ENCODE data around the gene CAPZB. TPM values are rescaled to one million over a fixed set of nuclear protein-coding genes. Genes with fewer than 3 reads are reported as not detected.

The CAPZB gene
- total RNA-seq, 2 donors from 2014 or later, result 336 to 373 TPM

- peaks cover 45% of the 10 kb centered on the region for H3K4me1 Mint-ChIP-seq (ENCODE audit: low read depth)
- H3K36me3 Mint-ChIP-seq (ENCODE audit: insufficient read depth in 2 of 2), result peaks cover 2 to 3% of the 10 kb centered on the region in 2 donors
- H3K27ac Mint-ChIP-seq, result no peak overlapping the region
- H3K27me3 Mint-ChIP-seq (ENCODE audit: low read depth), result no peaks in the 10 kb centered on the region
- H3K9me3 Mint-ChIP-seq, result no peaks in the 10 kb centered on the region
- no peak for DNase-seq
- H3K4me3 Mint-ChIP-seq, result no peak overlapping the region
- ATAC-seq (replicated peaks in 1 of 2), result no peak
Observed at GRCh38 chr1:19339214-19339861, 146.0 kb downstream of the CAPZB start.

GRCh38 chr1:19338323-19338762, 147.0 kb downstream of the CAPZB start:
- Mint-ChIP-seq H3K4me1 (ENCODE audit: low read depth) (peaks cover 51% of the 10 kb centered on the region), H3K4me3 (no peak overlapping the region), H3K36me3 (ENCODE audit: insufficient read depth in 2 of 2) (peaks cover 2 to 3% of the 10 kb centered on the region in 2 donors), H3K27me3 (ENCODE audit: low read depth) (no peaks in the 10 kb centered on the region), H3K9me3 (no peaks in the 10 kb centered on the region), H3K27ac (no peak overlapping the region)
- DNase-seq (no peak), ATAC-seq (replicated peaks in 1 of 2) (no peak)

GRCh38 chr1:19337289-19337688, 148.1 kb downstream of the CAPZB start:
- Mint-ChIP-seq H3K9me3 (no peaks in the 10 kb centered on the region), H3K4me1 (ENCODE audit: low read depth) (peaks cover 51% of the 10 kb centered on the region), H3K27ac (peak overlapping the region; percentile 61), H3K36me3 (ENCODE audit: insufficient read depth in 2 of 2) (peaks cover 2 to 3% of the 10 kb centered on the region in 2 donors), H3K4me3 (peak overlapping the region; percentile 44 to 53), H3K27me3 (ENCODE audit: low read depth) (no peaks in the 10 kb centered on the region)
- DNase-seq, result no peak
- no peak for ATAC-seq (replicated peaks in 1 of 2)

GRCh38 chr1:19336543-19336942, 148.8 kb downstream of the CAPZB start:
- H3K4me1 Mint-ChIP-seq (ENCODE audit: low read depth), result peaks cover 46% of the 10 kb centered on the region
- H3K27ac Mint-ChIP-seq, result peak overlapping the region; percentile 61
- H3K36me3 Mint-ChIP-seq (ENCODE audit: insufficient read depth in 2 of 2), result peaks cover 2 to 3% of the 10 kb centered on the region in 2 donors
- peak; percentile 94 for ATAC-seq (replicated peaks in 1 of 2)
- peak overlapping the region; percentile 25 to 44 for H3K4me3 Mint-ChIP-seq
- no peaks in the 10 kb centered on the region for H3K27me3 Mint-ChIP-seq (ENCODE audit: low read depth)
- peak; percentile 65 to 80 for DNase-seq
- no peaks in the 10 kb centered on the region for H3K9me3 Mint-ChIP-seq

GRCh38 chr1:19333587-19334354, 151.6 kb downstream of the CAPZB start:
- peak; percentile 14 to 30 for ATAC-seq (replicated peaks in 1 of 2)
- no peaks in the 10 kb centered on the region for H3K27me3 Mint-ChIP-seq (ENCODE audit: low read depth)
- no peak overlapping the region for H3K4me3 Mint-ChIP-seq

GRCh38 chr1:19332832-19333231, 152.5 kb downstream of the CAPZB start:
- H3K4me3 Mint-ChIP-seq, result no peak overlapping the region
- no peak overlapping the region for H3K27ac Mint-ChIP-seq
- H3K36me3 Mint-ChIP-seq (ENCODE audit: insufficient read depth in 2 of 2), result no peaks in the 10 kb centered on the region
- ATAC-seq (replicated peaks in 1 of 2) (no peak), DNase-seq (no peak)
- peaks cover 37% of the 10 kb centered on the region for H3K4me1 Mint-ChIP-seq (ENCODE audit: low read depth)
- no peaks in the 10 kb centered on the region for H3K9me3 Mint-ChIP-seq
- no peaks in the 10 kb centered on the region for H3K27me3 Mint-ChIP-seq (ENCODE audit: low read depth)

More at GRCh38 chr1:19333587-19334354, 151.6 kb downstream of the CAPZB start:
- Mint-ChIP-seq H3K27ac (no peak overlapping the region), H3K36me3 (ENCODE audit: insufficient read depth in 2 of 2) (no peaks in the 10 kb centered on the region), H3K9me3 (no peaks in the 10 kb centered on the region), H3K4me1 (ENCODE audit: low read depth) (peaks cover 42% of the 10 kb centered on the region)
- DNase-seq, result peak in 1 of 2 donors; percentile 23

GRCh38 chr1:19331262-19331878, 154.0 kb downstream of the CAPZB start:
- H3K27me3 Mint-ChIP-seq (ENCODE audit: low read depth), result no peaks in the 10 kb centered on the region
- no peaks in the 10 kb centered on the region for H3K9me3 Mint-ChIP-seq
- no peak for ATAC-seq (replicated peaks in 1 of 2)
- no peak overlapping the region for H3K4me3 Mint-ChIP-seq
- no peak for DNase-seq
- H3K4me1 Mint-ChIP-seq (ENCODE audit: low read depth), result peaks cover 22% of the 10 kb centered on the region
- H3K27ac Mint-ChIP-seq, result no peak overlapping the region
- H3K36me3 Mint-ChIP-seq (ENCODE audit: insufficient read depth in 2 of 2), result no peaks in the 10 kb centered on the region

GRCh38 chr1:19330449-19331135, 154.7 kb downstream of the CAPZB start:
- Mint-ChIP-seq H3K4me3 (no peak overlapping the region), H3K27ac (no peak overlapping the region), H3K4me1 (ENCODE audit: low read depth) (peaks cover 15% of the 10 kb centered on the region), H3K27me3 (ENCODE audit: low read depth) (no peaks in the 10 kb centered on the region), H3K36me3 (ENCODE audit: insufficient read depth in 2 of 2) (no peaks in the 10 kb centered on the region), H3K9me3 (no peaks in the 10 kb centered on the region)
- no peak for DNase-seq
- no peak for ATAC-seq (replicated peaks in 1 of 2)

- H3K4me3 Mint-ChIP-seq, result no peak overlapping the region
- peak overlapping the region; percentile 36 for H3K27ac Mint-ChIP-seq
- H3K9me3 Mint-ChIP-seq, result no peaks in the 10 kb centered on the region
- peaks cover 0 to under 1% of the 10 kb centered on the region in 2 donors for H3K36me3 Mint-ChIP-seq (ENCODE audit: insufficient read depth in 2 of 2)
- ATAC-seq (replicated peaks in 1 of 2) (no peak), DNase-seq (no peak)
- H3K27me3 Mint-ChIP-seq (ENCODE audit: low read depth), result no peaks in the 10 kb centered on the region
- peaks cover 9% of the 10 kb centered on the region for H3K4me1 Mint-ChIP-seq (ENCODE audit: low read depth)
Observed at GRCh38 chr1:19329611-19330010, 155.7 kb downstream of the CAPZB start.

GRCh38 chr1:19329188-19329587, 156.2 kb downstream of the CAPZB start:
- no peak for DNase-seq
- H3K9me3 Mint-ChIP-seq, result no peaks in the 10 kb centered on the region
- no peak for ATAC-seq (replicated peaks in 1 of 2)
- H3K27me3 Mint-ChIP-seq (ENCODE audit: low read depth), result no peaks in the 10 kb centered on the region
- no peak overlapping the region for H3K4me3 Mint-ChIP-seq
- H3K4me1 Mint-ChIP-seq (ENCODE audit: low read depth), result peaks cover 4% of the 10 kb centered on the region
- peaks cover 0 to 1% of the 10 kb centered on the region in 2 donors for H3K36me3 Mint-ChIP-seq (ENCODE audit: insufficient read depth in 2 of 2)
- no peak overlapping the region for H3K27ac Mint-ChIP-seq

GRCh38 chr1:19328486-19328885, 156.9 kb downstream of the CAPZB start:
- no peak for ATAC-seq (replicated peaks in 1 of 2)
- Mint-ChIP-seq H3K4me1 (ENCODE audit: low read depth) (no peaks in the 10 kb centered on the region), H3K4me3 (no peak overlapping the region), H3K9me3 (no peaks in the 10 kb centered on the region), H3K27me3 (ENCODE audit: low read depth) (no peaks in the 10 kb centered on the region), H3K36me3 (ENCODE audit: insufficient read depth in 2 of 2) (peaks cover 1% of the 10 kb centered on the region in 2 donors), H3K27ac (no peak overlapping the region)
- DNase-seq, result no peak

GRCh38 chr1:19327736-19328135, 157.6 kb downstream of the CAPZB start:
- Mint-ChIP-seq H3K4me3 (no peak overlapping the region), H3K27ac (peak overlapping the region; percentile 75), H3K36me3 (ENCODE audit: insufficient read depth in 2 of 2) (peaks cover 1% of the 10 kb centered on the region in 2 donors), H3K9me3 (no peaks in the 10 kb centered on the region), H3K4me1 (ENCODE audit: low read depth) (no peaks in the 10 kb centered on the region), H3K27me3 (ENCODE audit: low read depth) (no peaks in the 10 kb centered on the region)
- no peak for ATAC-seq (replicated peaks in 1 of 2)
- DNase-seq, result no peak

- peaks cover 1% of the 10 kb centered on the region in 2 donors for H3K36me3 Mint-ChIP-seq (ENCODE audit: insufficient read depth in 2 of 2)
- no peak for DNase-seq
- no peaks in the 10 kb centered on the region for H3K4me1 Mint-ChIP-seq (ENCODE audit: low read depth)
- H3K27ac Mint-ChIP-seq, result peak overlapping the region; percentile 16
- no peaks in the 10 kb centered on the region for H3K27me3 Mint-ChIP-seq (ENCODE audit: low read depth)
- ATAC-seq (replicated peaks in 1 of 2), result no peak
- H3K9me3 Mint-ChIP-seq, result no peaks in the 10 kb centered on the region
- no peak overlapping the region for H3K4me3 Mint-ChIP-seq
Observed at GRCh38 chr1:19327301-19327700, 158.0 kb downstream of the CAPZB start.
